Measurements from ENCODE around the gene MAD2L1BP.
A peak's percentile ranks its signal among the peaks of the same experiment; 100 is the strongest.

The MAD2L1BP gene

DNA sequence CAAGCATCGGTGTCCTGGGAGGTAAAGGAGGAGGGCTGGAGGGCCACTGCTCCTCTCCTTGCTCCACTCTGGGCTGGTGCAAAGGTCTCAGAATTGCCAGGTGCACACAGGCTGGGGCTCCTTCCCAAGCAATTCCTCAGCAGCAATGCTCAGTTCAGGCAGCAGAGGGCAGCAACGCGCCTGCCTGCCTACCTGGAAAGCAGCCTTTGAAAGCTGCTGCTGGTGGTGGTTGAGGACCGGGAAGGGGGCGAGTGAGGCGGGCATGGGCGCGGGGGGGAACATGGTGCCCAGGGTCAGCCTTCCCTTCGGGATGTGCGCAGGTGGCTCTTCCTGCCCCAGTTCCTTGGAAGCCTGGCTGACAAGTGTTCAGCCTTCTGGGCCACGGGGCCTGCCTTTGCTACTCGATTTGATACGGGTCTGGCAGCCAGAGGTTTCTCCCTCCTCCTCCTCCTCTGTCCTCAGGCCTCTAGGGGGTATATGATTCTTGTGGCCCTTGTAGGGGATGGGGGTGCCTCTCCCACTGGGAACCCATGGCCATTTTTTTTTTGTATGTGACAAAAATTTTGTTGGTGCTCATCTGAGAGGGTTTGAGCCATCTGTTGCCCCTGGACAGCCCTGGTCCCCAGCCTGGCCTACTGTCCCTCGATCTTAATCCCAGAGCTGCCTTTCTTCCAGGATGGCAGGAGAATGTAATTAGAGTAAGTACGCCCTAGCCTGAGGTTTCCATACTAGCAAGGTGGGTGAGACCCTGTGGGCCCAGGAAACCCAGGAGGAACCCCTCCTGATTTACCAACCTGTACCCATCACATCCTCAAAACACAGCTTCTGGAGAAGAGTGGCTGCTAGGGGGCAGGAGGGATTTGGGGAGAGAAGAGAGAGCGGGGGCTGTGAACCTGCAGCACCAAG is 31.9 kb downstream of the MAD2L1BP start:
- DNase-seq, result peak; percentile 9

DNA sequence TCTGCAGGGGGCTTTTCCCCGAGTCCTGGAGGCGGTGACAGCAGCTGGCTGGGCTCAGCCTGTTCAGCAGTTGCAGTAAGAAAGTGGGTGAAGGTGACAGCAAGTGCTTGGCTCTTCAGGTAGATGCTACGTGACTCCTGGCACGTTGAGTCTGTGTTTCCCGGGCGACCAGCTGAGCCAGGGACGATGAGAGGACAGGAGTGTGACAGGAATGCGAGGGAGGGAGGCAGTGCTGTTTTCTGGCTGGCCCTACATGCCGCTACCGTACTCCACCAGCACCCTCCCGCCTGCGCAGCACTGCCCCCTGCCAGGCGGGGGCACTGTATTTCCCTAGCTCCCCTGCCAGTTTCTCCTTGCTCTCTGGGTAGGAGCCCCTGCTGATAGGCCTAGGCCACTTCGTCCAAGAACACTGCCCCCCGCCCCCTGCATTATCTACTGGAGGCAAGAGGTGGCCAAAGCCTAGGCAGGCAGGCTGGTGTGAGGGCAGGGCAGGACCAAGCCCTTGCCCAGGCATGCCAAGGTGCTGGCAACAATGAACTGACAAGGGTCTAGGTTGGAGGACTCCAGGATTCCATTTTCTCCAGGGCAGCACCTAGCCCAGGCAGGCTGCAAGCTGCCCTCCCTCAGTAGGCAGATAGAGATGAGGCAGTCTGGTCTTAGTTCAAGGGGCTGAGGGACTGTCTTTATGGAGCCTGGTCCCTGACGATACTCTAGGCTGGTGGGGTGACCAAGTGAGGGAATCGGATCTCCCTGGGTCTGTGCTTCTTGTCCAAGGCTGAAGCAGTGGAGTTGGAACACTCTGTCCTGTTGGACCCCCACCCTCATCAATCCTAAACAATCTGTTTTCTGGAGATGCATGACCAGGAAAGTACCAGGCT is 32.8 kb downstream of the MAD2L1BP start:
- peak; percentile 74 for DNase-seq

DNA sequence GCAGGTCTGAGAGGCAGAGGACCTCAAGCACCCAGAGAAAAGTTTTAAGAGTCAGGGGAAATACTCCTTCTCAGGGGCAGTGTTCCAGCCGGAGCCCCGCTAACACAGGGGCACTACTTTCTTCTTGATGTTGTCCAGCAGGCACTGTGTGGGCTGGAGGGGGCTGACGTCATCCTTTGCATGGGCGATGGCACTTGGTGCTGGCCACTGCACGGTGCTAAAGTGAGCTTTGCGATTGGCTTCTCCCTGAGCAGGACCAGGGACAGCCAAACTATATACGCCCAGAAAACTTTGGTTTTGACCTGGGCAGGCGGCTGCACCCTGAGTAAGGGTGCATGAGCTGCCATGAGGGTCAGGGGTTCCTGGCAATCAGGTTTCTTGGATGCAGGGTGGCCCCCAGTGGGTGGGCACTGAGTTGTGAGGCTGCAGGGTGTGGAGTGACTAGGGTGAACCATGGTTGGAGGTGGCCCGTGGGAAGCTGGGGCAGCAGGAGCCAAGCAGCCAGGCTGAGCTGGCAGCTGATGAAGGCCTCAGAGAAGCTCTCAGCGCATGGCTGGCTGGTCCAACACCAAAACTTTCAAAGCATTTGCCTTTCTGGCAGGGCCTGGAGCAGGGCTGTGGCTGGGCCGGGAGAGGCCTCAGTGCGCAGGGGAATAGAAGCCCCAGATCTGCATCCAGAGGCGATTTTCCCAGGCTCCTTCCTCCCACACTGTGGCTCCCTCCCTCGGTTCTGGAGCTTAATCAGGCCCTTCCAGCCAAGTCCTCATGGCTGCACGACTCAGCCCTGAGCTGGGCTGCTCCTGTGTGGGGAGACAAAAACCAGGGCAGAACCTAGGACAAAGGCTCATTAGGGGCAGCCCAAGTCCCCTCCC is 33.6 kb downstream of the MAD2L1BP start:
- DNase-seq, result no peak

DNA sequence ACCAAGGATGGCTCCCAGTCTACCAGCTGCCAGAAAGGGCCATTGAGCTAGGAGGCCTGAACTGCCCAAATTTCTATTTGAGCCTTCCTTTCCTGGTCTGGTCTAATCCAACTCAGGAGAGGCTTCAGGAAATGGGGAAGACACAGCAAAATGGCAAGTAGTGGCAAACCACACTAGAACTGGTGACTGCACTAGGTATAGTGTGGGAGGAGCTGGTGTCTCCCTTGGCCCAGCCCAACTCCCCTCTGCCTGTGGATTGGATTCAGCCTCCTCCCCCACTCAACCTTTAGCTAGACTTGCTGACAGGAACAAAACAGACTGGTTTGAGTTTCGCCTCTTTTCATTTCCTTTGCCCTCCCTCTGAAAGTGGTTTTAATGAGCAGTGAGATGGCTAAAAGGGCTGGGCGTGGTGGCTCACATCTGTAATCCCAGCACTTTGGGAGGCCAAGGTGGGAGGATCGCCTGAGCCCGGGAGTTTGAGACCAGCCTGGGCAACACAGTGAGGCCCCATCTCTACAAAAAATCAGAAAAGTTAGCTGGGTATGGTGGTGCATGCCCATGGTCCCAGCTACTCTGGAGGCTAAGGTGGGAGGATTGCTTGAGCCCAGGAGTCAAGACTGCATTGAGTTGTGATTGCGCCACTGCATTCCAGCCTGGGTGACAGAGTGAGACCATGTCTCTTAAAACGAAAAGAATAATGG is 34.4 kb downstream of the MAD2L1BP start:
- no peak for DNase-seq

DNA sequence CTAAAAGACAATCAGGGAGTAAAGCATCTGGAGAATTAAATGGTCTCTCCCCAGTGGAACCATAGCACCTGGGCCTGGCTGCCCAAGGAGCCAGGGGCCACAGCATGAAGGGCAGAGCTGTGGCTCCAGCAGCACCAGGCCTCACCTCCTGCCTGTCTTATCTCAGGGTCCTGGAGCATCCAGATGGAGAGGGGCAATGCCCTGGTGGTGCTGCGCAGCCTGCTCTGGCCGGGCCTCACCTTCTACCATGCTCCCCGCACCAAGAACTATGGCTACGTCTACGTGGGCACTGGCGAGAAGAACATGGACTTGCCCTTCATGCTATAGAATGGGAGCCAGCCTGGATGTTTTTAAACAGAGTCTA is 35.0 kb downstream of the MAD2L1BP start:
- no peak for DNase-seq

DNA sequence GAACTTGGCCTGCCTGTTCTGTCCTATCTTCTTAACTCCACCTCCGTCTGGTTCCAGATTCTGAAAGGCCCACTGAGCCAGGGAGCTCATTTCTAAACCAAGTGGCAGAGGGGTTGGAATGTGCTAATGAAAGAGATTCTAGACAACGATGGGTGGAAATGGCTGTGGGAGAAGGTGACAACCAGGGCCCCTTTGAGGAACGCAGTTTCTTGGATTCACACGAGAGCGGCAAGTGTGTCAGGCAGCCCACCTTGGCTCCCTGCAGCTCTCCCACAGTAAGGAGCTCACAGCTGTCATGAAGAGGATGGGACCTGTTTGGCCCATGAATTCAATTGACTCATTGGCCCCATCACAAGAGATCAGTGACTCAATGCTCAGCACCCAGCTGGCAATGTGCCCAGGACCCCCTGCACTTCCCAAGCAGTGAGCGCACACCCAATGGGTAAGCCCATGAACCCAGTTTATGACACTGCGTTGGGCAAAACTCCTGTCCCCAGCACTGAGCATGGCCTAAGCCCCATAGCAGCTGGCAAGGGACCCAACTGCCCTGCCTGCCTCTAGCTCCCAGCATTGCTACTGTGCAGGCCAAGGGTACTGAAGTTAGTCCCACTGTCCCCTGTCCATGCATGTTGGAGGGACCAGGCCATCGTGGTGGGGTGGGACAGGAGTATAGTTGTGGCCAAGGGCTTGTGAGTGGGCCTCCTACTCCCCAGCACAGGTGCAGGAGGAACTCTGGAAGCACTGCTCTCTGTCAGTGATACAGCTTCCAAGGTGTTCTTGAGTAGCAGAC is 35.6 kb downstream of the MAD2L1BP start:
- no peak for DNase-seq

DNA sequence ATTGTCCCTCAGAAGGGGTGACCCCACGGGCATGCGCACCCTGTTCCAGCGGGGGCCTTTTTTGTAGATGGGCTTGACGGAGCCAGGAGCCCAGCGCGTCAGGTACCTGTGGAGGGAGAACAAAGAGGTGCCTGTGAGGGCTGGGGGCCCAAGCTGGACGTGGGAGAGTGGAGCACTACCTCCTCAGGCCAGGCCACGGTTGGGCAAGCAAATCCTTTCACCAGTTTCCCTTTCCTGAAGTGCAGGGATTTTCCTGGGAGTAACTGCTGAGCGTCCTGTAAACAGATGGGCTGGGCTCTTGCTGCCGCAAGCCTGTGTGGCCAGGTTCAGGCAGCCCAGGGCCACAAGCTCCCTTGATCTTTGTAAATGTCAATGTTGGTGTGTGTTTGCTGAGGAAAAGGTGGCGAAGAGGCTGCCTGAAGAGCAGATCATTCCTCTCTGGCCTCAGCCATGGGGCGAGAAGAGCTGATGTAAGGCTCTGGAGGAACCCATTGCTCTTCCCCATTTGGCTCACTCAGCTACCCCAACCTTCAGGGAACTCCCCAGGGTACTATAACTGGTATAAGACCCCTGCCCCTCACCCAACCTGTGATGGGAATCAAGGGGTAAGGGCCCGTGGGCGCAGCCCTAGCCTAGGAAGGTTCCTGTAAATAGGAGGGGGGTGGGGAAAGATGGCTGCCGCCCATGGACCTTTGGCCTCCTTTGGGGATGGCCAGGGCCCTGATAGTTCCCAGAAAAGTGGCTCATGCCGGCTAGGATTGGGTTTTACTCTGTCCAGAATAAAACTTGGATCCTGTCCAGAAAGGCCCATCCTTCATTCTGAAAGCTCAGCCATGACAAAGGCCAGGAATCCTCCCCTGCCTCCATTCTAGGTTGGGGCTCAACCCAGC is 36.4 kb downstream of the MAD2L1BP start:
- no peak for DNase-seq

DNA sequence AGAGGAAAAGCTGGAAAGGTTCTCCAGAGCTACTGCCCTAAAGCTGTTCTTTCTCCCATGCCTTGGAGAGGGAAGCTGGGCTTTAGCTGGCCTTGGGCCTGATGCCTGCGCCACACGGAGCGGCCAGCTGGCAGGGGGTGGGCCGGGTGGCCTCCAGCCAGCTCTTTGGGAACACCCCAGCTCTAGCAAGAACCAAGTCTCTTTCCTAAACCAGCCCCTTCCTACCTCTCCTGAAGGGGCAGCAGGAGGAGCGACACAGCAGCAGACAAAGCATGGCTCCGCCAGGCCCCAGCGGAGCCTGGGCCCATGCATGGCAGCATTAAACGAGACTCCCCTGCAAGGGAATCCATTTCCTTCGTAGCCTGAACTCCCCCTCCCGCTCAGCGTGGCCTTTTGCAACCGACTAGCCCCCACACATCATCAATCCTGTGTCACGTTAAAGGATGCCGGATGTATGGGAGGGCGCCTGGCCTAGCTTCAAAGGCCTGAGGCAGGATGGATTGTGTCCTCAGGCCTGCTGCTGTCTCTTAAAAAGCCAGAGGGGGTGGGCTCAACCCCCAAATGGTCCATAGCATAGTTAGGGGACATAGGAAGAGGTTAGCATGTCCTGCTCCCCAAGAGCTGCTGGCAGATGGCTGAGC is 37.9 kb downstream of the MAD2L1BP start:
- no peak for DNase-seq

DNA sequence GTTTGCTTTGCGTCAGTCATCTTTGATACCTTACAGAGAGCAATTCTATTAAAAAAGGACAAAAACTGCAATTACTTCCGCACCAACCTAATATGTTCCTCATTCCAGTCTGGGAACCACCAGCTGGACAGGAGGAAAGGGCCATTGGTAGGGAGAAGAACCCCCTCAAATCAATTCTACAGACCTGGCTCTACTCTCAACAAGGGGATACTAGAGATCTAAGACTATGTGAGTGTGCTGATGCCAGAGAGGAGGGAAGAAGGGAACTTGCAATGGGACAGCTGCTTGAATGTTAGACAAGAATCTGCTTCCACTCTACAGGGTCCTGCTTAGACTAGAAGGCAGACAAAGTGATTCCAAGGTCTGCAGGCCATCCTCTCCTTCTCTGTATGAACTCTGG is 38.7 kb downstream of the MAD2L1BP start:
- DNase-seq, result no peak

DNA sequence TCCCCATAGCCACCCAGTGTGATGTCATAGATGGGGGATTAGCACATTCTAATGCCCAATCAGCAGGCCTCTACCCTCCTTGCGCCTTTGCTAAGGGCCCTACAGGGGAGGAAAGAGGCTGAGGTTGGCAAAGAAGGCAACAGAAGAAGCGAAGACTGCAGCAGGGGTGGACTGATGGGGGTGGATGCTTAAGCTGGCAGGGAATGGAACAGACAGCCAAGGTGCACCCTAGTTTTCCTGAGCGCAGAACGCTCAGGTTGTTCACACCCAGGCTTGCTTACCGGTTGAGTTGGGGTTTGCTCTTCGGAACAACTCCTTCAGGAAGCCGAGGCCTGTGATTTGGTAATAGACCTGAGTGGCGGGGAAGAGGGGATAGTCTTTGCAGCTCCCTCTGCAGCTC is 39.3 kb downstream of the MAD2L1BP start:
- no peak for DNase-seq

DNA sequence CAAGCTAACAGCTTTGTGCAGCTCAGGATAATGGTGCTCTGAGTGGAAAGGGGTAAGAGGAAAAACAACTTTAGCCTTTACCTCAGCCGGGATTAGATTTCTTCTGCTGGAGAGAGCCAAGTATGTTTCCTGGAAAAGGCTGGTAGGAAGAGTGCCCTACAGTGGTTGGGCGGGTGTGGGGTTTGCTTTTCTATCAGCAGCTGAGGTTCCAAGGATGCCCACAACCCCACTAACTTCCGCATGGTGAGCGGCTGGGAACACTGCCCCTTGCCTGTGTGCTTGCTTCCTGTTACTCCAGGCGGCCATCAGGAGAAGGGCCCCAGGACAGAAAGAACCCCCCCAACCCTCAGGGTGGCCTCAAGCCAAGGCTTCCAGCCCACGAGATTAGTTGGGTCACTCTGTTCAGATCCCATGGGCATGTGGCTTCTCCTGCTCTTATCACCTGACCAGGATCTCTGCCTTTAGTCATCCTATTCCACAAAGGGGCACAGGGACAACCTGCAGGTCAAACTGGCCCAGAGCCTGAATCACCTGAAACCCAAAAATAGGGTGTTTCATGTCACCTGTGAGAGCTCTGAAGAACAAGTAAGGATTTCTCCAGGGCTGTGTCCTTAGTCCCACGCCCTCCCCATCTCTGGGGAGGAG is 41.4 kb downstream of the MAD2L1BP start:
- DNase-seq, result no peak

DNA sequence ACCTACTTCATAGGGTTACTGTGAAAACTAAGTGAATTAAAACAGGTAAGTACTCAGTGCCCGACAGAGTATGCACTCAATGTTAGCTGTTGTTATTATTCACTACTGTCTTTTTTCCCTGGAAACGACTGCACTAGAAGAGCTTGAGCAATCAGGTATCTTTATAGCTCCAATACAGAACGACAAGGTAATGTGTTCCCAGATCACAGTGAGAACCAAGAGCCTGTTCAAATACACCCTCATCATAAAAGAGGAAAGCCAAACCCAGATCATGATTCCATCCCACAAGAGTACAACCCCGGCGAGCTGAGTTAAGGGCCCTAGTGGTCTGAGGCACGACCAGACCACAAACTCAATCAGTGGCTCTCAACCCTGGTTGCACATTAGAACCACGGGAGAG is 42.1 kb downstream of the MAD2L1BP start:
- no peak for DNase-seq

DNA sequence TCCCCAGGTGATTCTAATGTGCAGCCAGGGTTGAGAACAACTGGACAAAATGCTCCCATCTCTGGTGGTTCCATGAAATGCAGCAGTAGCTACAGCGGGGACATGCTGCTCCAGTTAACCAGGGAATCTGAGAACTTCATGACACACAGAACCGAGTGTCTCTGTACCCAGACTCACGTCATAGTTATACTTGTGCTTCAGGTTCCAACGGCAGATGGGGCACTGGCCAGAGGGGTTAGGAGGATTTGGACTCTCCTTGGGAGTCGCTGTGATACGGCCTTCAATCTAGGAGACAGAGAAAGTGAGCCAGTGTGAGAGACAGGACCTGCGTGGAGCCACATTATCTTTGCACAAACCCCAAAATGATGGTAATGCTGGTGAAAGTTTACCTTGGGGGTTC is 42.7 kb downstream of the MAD2L1BP start:
- no peak for DNase-seq

DNA sequence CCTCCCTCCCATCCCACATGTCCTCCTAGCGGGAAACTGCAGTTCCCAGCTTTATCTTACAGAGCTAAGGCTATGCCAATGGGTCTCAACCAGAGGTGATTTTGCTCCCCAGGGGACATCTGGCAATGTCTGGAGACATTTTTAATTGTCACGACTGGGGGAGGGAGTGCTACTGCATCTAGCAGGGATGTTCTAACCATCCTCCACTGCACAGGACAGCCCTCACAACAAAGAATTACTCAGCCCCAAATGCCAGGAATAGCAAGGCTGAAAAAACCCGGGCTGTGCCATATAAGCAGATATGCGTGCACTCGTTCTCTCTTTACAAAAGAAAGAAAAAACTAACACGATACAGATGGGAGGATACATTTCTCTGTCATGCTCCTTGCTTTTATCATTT is 43.4 kb downstream of the MAD2L1BP start:
- no peak for DNase-seq

DNA sequence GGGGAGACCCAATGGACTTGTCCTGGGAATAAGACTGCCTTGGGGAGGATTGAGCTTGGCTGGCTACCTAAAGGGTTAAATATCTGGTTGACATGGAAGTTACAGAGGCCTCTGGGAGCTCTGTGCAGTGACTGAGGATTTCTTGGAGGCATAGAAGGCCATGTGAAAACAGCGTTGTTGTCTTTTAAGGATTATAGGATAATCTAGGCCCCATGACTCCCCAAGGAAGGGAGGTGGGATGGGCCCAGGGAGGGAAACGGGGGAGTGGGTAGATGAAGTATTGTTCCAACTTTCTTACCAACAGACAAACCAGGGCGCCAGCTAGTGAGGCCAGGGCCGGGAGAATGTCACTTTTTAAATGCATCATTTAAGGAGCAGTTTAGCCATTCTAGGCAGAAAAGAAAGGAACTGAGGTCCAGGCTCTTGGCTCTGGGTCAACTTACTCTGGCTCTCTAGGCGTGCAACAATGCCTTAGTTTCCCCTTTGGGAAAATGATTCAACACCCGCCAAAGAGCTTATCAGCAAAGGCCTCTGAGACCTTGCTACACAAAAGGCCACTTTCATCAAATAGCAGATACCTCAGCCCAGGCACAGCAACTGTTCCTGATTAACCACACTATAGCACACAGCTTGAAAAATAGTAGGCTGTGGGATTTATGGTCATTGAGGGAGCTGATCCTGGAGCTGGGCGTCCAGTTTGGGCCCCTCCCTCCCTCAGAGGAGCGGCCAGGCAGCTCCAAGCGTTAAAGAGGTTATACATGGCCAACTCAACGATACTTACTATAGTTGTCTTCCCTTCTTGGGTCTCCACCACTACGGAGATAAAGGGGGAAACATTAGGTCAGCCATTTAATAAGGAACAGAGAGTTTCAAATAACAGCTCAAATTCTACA is 44.9 kb downstream of the MAD2L1BP start:
- DNase-seq, result no peak

DNA sequence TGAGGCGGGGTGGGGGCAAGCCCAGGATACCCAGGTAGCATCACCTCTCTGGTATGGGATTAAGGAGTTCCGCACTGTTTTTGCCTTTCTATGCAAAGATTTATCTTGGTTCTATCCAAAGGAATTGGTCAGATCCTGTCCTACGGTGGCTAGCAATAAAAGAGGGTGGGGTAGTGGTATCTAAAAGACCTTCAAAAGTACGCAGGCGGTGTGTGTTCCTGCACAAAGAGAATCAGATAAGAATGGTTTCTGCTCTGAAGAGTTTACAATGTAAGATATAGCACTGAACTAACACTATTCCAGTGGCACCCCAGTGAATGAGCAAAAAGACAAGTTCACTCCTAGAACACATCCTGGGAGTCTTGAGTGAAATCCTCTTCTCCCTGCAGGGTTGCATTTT is 45.7 kb downstream of the MAD2L1BP start:
- DNase-seq, result no peak

DNA sequence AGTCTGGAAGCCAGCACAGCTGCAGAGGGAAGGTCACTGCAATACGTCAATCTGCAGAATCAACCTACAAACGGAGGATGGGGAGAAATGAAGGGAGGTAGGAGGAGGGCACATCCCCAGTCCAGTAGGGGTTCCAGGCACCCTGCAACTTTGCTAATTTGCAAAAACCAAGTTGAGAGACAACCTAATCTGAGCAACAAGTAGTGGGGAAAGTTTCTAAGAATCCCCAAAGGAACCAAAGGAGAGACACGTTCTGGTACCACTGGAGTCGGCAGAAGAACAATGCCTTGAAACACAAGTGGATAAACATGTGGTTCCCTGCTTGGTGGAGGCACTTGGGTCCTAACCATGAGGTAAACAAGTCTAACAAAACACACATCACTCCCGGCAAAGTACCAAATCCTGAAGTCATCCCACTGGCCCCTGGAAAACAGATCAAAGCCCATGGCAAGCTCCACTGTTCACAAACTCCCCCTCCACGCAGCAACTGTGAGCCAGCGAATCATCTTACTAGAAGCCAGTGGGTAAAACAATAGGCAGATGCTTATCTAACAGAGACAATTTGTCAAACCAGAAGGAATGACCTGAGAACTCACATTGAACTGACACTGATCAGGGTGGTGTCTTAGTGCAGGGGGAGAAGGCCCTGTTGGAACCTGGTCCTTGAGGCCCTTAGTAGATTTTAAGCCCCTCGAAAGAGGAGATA is 47.2 kb downstream of the MAD2L1BP start:
- no peak for DNase-seq
